HPDE6-E6E7 (cell line): Measurements from ENCODE around the gene KRTAP12-2.
"Not testable (repeated sequence)": the region's sequence is repeated elsewhere in the genome, so short reads cannot be mapped to it uniquely, and the experiment has no call there.

Experiments
- DNase-seq: peaks from one replicate; pipeline ENCODE4 v3.0.0; 2011; ENCODE audit warnings: missing footprints; ENCODE audit errors: extremely low spot score

Gene KRTAP12-2

DNA sequence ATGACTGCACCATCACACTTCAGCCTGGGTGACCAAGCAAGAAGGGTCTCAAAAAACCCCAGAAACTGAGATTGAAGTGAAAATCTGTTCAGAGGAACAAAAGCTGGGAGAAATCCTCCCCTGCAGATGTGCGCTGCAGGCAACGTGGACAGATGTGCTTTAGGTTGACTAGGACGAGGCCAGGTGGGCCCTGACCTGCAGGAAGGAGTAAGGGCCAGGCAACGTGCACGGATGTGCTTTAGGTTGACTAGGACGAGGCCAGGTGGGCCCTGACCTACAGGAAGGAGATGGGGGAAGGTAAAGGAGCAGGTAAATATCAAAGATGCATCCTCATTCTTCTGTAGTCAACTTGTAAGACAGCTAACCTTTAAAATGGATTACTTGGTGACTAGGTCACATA lies 17.8 kb upstream of the KRTAP12-2 start:
- no peak for DNase-seq

DNA sequence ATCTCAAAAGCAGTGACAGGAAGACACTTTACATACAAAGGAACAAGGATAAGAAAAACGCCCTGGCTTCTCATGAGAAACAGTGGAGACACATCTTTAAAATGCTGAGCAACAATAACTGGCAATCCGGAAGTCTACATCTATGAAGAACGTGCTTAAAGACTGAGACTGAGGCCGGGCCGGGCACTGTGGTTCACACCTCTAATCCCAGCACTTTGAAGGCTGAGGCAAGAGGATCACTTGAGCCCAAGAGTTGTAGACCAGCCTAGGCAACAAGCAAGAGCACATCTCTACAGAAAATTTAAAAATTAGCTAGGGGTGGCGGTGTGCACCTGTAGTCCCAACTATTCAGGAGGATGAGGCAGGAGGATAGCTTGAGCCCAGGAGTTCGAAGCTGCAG lies 17.4 kb upstream of the KRTAP12-2 start:
- DNase-seq, result no peak

DNA sequence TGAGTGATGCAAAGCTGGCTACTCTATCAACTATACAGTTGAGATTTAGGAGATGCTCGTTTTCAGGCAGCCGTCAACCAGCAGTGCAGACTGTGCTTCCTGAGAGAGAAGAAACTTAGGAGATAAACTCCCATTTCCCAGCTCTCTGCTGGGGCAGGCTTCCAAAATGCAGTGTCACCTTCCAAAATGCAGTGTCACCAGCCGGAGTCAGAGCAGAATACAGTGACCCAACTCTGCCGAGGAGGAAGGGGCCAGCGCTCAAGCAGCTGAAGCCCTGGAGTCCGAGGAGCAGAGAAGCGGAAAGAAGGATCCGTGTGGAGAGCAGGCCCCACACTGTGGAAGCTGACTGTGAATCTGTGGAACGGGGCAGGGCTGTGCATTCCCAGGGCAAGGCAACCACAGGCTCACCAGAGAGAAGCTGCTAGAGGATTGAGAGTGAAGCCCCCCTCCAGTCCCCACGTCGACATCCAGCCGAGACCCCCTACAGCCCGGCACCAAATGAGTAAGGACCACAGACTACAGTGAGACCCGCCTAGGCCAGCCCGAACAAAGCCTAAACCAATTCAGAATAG lies 15.9 kb upstream of the KRTAP12-2 start:
- DNase-seq, result no peak

DNA sequence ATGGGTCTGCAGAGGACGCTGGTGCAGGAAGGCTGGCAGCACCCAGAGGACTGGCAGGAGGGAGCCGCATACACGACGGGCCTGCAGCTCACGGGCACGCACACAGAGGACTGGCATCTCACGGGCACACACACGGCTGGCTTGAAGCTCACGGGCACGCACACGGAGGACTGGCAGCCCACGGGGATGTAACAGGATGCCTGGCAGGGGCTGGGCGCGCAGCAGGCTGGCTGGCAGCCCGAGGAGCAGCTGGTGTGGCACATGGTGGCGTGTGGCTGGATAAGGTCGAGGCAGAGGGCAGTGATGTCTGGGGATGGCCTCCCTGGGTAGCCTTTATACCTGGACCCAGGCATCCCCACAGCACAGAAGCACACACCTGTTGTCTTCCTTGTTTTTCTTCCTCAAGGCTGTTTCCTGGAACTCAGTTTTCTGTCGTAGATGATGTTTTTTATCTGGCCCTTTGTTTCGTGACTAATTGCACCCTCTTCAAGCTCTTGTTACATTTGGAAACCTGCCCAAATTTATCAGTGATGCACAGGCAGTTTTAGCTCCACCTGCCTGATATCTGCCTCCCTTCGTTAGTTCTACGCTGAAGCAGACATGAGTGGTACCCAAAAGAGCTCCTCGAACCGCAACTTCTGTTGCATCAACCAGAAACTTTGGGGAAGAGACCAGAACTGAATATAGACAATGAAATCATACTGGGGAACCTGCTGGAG lies 15.3 kb upstream of the KRTAP12-2 start, which contains the start of gene KRTAP12-1:
KRTAP12-1 (minus strand) TSS at position 303 of the 719 bp plus-strand sequence; CDS start at position 263, 40 bp downstream.
- no peak for DNase-seq

DNA sequence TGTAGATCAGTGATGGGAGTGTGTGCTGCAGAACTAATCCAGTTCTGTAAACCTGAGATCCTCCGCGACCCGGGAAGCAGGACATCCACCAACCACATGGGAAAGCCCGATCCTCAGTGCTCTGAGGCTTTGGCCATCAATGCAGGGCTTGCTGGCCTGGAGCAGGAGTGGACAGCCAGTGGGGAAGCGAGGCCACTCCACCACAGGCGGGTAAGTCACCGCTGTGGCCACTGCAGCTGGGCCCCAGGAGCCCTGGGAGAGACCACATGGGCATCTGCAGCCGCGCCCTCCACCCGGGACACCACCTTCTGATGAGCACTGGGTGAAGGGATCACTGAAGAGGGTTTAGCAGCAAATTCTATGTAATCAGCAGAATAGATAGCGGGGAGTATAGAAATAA lies 14.4 kb upstream of the KRTAP12-2 start:
- no peak for DNase-seq

DNA sequence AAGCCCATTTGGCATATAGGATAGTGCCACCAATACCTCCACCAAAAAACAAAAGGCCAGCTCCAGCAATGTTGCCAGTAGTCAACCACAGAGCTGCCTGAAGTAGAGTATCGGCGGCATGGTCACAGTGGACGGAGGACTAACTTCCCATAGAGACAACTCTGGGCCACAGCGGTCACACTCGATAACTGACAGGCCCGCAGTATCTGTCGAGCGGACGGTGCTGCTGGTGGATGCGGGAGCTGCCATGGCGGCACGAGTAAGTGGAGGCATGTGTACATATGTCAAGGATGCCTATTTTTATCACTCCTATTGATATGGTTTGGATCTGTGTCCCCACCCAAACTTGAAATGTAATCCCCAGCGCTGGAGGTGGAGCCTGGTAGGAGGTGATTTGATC lies 11.2 kb upstream of the KRTAP12-2 start:
- DNase-seq, result no peak

DNA sequence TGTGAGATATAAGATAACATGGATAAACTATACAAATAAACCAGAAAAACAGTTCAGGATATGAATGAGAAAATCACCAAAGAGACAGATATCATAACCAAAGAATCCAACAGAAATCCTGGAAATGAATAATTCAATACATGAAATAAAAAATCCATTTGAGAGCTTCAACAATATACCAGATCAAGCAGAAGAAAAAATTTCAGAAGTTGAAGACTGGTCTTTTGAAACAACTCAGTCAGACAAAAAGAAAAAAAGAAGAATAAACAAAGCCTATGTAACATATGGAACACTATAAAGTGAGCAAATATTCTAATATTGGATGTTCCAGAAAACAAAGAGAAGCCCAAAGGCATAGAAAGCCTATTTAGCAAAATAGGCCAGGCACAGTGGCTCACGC lies 5.2 kb upstream of the KRTAP12-2 start:
- no peak for DNase-seq

DNA sequence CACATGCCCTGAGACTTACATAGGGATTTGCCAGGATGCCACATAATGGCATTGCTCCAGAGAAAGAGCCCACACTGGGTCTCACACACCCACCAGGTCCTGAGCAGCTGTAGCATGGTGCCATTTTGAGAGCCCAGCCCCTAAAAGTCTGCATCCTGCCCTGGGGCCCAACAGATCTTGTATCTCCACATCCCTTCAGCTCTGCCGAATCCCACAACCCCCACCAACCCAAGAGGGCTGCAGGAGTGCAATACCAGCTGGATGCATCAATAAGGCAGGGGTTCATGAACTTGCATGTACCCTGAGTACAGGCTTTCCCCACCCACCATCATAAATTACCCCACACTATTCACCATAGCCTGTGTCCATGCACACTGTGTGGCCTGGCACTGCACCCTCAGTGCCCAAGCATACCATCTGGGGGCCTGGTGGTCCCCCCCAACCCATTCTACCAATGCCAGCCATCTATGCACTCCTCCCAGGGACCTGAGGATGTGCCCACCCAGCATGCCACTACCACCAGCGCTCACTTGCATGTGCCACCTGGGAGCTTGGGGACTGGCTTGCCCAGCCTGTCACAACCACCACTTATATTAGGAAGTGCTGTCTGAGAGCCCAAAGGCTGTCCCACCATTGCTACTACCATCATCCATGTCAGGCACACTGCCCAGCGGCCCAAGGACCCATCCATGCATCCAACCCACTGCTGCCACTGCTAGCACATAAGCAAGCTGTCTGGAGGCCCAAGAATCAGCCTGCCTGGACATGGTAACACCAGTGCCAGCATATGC lies 4.1 kb upstream of the KRTAP12-2 start:
- DNase-seq, result no peak

DNA sequence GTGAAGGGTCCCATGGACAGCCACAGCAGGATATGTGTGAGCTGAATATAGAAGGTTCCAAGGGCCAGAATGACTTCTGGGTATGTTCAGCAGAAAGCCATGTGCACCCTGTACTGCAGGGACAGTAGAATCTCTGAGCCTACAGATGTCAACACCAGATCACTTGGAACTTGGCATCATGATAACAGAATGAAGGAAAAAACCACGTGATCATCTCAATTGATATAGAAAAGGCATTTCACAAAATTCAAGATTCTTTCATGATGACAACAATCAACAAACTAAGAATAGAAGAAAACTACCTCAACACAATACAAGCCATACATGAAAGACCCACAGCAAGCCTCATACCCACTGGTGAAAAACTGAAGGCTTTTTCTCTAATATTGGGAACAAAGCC lies 885 bp upstream of the KRTAP12-2 start:
- DNase-seq, result no peak

DNA sequence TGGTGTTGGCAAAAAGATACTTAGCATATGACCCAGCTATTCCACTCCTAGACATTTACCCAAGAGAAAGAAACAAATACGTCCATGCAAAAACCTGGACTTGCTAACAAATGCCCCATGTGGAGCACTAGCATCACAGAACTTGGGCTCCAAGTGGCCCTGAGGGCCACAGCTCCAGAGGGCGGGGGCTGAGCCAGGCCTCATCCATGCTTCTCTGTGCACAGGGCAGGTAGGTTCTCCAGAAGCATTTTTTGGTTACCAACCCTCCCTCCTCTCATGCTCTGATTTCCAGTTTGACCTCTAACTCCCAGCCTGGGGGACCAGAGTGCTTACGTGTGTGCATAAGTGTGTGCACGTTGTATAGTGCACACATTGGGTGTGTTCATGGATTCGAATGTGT lies 2.0 kb downstream of the KRTAP12-2 start:
- no peak for DNase-seq

DNA sequence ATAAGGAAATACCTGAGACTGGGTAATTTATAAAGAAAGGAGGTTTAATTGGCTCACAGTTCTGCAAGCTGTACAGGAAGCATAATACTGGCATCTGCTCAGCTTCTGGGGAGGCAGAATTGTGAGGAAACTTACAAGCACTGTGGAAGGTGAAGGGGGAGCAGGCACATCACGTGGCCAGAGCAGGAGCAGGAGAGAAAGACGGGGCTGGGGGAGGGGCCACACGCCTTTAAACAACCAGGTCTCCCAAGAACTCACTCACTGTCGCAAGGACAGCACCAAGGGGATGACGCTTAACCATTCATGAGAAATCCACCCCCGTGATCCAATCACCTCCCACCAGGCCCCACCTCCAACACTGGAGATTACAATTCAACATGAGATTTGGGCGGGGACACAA lies 5.2 kb downstream of the KRTAP12-2 start:
- DNase-seq, result not testable (repeated sequence)

DNA sequence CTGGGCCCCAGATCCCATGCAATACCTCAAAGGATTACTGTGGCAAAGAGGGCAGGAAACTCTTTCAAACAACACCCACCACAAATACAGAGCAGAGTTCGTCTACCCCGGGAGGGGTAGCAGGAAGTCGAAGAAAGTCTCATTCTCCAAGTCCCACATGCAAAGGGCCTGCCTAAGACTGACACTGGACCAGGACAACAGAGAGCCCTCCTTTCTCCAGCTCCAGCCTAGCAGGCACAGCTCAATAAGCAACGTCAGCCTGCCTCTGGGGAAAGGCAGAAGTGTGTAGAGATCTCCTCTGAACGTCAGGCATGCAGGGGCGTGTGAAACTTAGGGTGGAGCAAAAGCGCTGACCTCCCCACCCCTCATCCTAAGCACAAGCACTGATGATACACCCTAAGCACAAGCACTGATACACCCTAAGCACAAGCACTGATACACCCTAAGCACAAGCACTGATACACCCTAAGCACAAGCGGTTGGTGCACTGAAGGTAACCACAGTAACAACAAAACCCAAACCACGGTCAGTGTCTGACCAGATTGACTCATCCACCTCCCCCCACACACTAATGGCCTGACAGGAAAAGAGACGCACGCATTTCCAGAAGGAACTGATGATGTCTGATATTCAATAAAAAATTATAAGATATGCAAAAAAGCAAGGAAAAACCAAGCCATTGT lies 7.7 kb downstream of the KRTAP12-2 start:
- no peak for DNase-seq

DNA sequence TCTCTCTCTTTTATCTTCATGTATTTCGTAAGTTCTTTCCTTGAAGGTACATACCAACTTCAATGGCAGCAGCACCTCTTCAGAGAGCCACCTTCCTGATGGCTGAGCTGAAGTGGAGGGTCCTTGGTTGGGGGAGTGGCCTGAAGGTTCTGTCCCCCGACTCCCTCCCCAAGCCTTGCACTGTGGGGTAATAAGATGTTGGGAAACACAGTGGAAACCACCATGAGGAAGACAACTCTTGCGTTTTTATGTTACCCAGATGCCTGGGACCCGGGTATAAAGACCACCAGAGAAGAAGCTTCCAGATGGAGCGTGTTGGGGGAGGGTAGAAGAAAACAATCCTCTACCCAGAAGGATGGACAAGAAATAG lies 8.2 kb downstream of the KRTAP12-2 start:
- DNase-seq, result no peak

DNA sequence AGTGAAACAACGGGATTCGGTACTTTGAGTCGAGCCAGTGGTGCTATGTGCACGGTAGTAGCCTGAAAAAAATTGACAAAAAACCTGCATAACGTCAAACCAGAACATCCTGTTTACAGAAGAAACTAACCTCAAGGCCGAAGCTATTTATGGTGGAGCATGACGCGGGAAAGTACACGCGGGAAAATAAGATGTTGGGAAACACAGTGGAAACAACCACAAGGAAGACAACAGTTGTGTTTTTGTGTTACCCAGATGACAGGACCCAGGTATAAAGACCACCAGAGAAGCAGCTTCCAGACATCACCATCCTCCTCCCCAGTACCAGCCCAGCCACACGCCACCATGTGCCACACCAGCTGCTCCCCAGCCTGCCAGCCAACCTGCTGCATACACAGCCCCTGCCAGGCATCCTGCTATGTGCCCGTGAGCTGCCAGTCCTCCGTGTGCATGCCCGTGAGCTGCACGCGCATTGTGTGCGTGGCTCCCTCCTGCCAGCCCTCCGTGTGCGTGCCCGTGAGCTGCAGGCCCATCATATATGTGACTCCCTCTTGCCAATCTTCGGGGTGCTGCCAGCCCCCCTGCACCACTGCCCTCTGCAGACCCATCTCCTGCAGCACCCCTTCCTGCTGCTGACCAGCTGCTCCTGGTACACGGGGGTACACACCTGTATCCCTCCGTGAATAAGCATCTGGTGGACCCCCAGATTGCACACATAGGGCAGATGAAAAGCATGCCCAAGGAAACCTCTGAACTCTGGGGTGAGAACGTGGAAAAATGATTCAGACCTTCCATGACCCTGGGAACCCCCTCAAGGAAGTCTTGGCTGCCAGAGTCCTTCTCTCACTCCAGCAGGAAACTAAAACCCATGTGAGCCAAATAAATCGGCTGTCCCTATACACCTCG lies 8.8 kb downstream of the KRTAP12-2 start, which contains the start of gene KRTAP12-3:
KRTAP12-3 (plus strand) TSS at position 298 of the 906 bp plus-strand sequence; CDS start at position 346, 48 bp downstream.
- no peak for DNase-seq

DNA sequence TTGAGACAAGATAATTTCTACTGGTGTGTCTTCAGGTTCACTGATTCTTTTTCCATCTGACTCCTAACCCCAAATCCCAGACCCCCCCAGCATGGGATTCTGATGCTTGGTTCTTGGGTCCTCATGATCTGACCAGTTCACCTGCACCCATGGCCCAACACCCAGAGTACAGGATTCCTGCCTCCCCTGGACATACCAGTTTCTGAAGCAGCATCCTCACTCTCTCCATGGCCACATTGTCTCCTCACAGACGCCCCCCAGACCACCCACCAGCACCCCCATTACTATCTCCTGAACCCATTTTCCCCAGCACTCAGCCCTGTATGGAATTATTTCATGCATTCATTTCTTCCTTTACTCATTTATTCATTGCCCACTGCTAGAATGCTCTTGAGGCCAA lies 9.9 kb downstream of the KRTAP12-2 start:
- DNase-seq, result no peak

DNA sequence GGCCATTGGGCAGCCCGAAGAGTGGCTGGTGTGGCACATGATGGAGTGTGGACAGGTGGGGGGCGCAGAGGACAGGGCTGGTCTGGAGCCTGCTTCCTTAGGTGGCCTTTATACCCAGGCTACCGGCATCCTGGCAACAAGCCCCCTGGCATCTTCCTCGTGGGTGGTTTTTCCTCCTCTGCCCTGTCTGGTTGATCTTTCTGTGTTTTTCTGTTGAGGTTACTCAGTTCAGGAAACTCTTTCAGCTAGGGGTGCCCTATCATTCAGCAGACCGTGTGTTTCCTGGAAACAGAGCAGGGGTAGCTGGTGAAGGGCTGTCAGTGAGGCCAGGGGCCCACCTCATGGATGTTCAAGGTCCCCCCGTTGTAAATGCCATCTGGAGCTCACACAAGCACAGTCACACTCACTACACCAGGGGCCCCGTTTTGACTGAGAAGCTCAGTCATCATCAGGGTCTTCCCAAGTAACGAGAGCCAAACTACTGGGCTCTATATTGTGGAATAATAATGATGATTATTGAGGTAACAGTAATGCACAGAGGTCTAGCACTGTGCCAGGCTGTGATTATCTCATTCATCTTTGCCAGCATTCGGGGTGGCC lies 12.1 kb downstream of the KRTAP12-2 start, which contains the start of gene KRTAP12-4:
KRTAP12-4 (minus strand) TSS at position 84 of the 600 bp plus-strand sequence; CDS start at position 39, 45 bp downstream.
- DNase-seq, result no peak

DNA sequence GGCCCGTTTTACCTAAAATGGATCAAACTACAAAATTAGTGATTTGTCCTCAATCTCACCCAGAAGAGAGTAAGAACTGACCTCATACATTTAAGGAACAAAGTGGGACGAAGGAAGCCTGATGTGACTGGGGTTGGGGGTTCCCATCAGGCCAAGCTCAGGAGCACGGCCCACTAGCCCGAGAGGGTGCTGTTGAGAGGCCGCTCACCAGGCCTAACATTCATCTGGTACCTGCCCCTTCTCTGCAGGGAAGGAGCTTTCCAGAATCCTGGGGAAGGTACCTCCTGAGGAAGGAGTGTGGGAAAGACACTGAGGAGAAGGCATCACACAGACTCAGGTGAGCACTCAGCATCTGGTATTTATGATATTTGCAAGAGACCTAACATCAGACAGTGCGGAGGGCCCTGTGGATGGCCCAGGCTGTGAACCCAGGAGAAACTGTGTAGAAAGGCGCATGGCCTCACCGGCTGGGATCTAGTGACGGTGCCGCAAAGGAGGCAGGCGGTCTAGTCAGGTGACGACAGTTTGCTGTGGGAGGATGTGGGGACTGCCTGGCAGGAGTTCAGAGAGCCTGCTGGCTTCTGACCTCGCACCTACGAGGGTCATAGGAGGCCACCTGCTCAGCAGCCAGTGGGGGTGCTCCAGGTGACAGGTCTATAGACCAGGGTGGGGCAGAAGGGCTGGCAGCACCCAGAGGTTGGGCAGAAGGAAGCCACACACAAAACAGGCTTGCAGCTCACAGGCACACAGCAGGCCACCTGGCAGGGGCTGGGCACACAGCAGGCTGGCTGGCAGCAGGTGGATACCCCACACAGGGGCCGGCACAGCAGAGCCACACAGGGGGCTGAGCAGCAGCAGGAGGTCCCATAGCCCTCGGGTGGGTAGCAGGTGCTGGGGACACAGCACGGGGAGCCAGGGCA lies 12.8 kb downstream of the KRTAP12-2 start:
- no peak for DNase-seq

DNA sequence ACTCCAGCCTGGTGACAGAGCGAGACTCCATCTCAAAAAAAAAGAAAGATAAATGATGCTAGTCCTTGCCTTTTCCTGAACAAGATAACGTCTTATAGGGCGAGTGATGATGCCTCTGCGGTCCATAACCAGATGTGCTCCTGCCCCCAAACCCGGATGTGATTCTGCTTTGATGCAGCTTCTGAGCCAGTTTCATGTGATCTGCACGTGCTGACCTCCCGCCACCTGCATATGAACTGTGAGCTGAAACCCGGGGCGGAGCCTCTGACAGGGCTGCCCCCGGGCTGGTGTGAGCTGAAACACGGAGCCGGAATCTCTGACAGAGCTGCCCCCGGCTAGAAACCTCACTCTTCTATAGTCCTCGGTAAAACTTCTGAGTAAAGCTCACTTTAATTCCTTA lies 13.6 kb downstream of the KRTAP12-2 start:
- no peak for DNase-seq

DNA sequence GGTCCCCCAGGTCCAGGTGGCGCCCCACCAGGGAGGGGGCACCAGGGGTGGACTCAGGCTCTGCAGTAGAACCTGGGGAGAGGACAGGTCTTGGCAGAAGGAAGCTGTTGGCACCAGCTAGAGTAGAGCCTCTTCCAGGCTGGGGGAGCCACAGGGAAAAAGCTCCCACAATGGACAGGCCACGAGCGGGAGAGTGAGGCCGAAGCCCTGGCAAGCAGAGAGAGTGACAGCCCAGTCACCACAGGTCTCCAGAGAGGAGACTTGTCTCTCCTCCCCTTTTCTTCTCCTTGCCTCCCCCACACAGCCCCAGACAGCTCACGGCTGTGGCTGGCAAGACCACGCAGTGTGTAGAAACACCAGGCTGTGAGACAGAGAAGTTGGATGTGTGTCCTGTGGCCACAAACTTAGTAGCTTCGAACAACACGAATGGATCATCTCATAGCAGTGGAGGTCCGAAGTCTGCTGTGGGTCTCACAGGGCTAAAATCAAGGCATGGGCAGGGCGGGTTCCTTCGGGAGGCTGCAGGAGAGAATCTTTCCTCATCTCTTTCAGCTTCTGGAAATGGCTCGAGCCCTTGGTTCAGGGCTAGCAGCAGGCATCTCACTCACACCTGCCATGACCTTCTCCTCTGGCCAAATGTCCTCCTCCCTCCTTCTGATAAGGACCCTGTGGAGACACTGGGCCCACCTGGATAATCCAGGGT lies 15.6 kb downstream of the KRTAP12-2 start:
- DNase-seq, result no peak
